H1 (cell line): ENCODE results near the gene DIS3L. TPM values are rescaled to one million over a fixed set of nuclear protein-coding genes. Genes with fewer than 3 reads are reported as not detected.

Experiments
- CTCF ChIA-PET: fragments of 300-600 bp; sonication (Branson Sonifier 250); formaldehyde crosslinking; loops from one replicate; lab custom pipeline; 2021; ENCODE audit not compliant: partially characterized antibody; lab: Charles Lee
- POLR2A ChIA-PET: fragments of 300-600 bp; sonication (Branson Sonifier 250); formaldehyde crosslinking; loops from one replicate; lab custom pipeline; 2021; ENCODE audit warnings: inconsistent platforms; ENCODE audit not compliant: partially characterized antibody; lab: Charles Lee
- DNase-seq, 2 experiments: peaks; one replicate each; pipeline versions ENCODE4 v3.0.0 to v3.0.0-alpha.2; 2010 to 2022; ENCODE audit warnings: low spot score in 2 of 2, low read depth in 1 of 2, mixed read lengths in 1 of 2
- FAIRE-seq: peaks from 2 replicates; lab custom pipeline; 2011; peaks lifted over from hg19 to GRCh38; lab: Jason Lieb, UNC
- H2AFZ ChIP-seq: 2 replicates; pipeline ENCODE4 v1.8.1; 2012; ENCODE audit warnings: low read length, inconsistent platforms
- H2AK5ac ChIP-seq: 2 replicates; pipeline ENCODE4 v1.6.1; 2013; ENCODE audit warnings: low read depth, low read length
- H2BK120ac ChIP-seq: replicated peaks from 2 replicates; pipeline ENCODE3; 2013; ENCODE audit warnings: low read depth, low read length, inconsistent platforms
- H2BK12ac ChIP-seq: 2 replicates; pipeline ENCODE4 v1.6.1; 2013; ENCODE audit warnings: low read depth, low read length
- H2BK15ac ChIP-seq: 2 replicates; pipeline ENCODE4 v1.6.1; 2013; ENCODE audit warnings: low read length
- H2BK20ac ChIP-seq: 2 replicates; pipeline ENCODE4 v1.6.1; 2013; ENCODE audit warnings: low read length
- H2BK5ac ChIP-seq: 2 replicates; pipeline ENCODE4 v1.6.1; 2013; ENCODE audit warnings: low read depth, low read length
- H3K14ac ChIP-seq: 2 replicates; pipeline ENCODE4 v1.6.1; 2013; ENCODE audit warnings: inconsistent platforms; ENCODE audit not compliant: insufficient read length
- H3K18ac ChIP-seq: 2 replicates; pipeline ENCODE4 v1.6.1; 2013; ENCODE audit warnings: low read length; ENCODE audit errors: extremely low read depth
- H3K23ac ChIP-seq: 2 replicates; pipeline ENCODE4 v1.6.1; 2013; ENCODE audit warnings: inconsistent platforms; ENCODE audit not compliant: insufficient read length
- H3K23me2 ChIP-seq: 2 replicates; pipeline ENCODE4 v1.6.1; 2013; ENCODE audit warnings: low read depth, low read length
- H3K27ac ChIP-seq: 2 replicates; pipeline ENCODE4 v1.6.1; 2011; ENCODE audit warnings: low read depth, low read length, inconsistent platforms
- H3K27me3 ChIP-seq, 4 experiments: replicated peaks in 1 of 4; 1 replicate in 1 of 4; 2 replicates in 3 of 4; pipeline versions ENCODE4 v1.6.1 to v1.8.1; 2011 to 2013; ENCODE audit warnings: low read length in 3 of 4, mild to moderate bottlenecking in 3 of 4, inconsistent platforms in 2 of 4, mixed read lengths in 2 of 4, moderate library complexity in 1 of 4; ENCODE audit not compliant: control insufficient read depth in 3 of 4, insufficient read depth in 3 of 4; ENCODE audit errors: extremely low read depth in 1 of 4
- H3K36me3 ChIP-seq, 4 experiments: 2 replicates each; pipeline versions ENCODE4 v1.6.1 to v1.8.1; 2011 to 2013; ENCODE audit warnings: mild to moderate bottlenecking in 4 of 4, low read length in 3 of 4, moderate library complexity in 2 of 4, control low read depth in 1 of 4, inconsistent platforms in 1 of 4; ENCODE audit not compliant: insufficient read depth in 4 of 4, control insufficient read depth in 2 of 4
- H3K4ac ChIP-seq: replicated peaks from 2 replicates; pipeline ENCODE3; 2013; ENCODE audit warnings: low read length, low read depth, mixed read lengths, inconsistent platforms; ENCODE audit not compliant: insufficient read length
- H3K4me1 ChIP-seq, 4 experiments: replicated peaks in 1 of 4; 1 replicate in 1 of 4; 2 replicates in 3 of 4; pipeline versions ENCODE4 v1.6.1 to v1.8.1; 2011 to 2013; ENCODE audit warnings: low read length in 3 of 4, inconsistent platforms in 2 of 4, mixed read lengths in 1 of 4; ENCODE audit not compliant: insufficient read depth in 4 of 4, control insufficient read depth in 3 of 4
- H3K4me2 ChIP-seq, 2 experiments: 2 replicates each; pipeline versions ENCODE4 v1.6.1 to v1.8.1; 2011 to 2013; ENCODE audit warnings: low read depth in 2 of 2, low read length in 2 of 2, control low read depth in 1 of 2, inconsistent platforms in 1 of 2, mild to moderate bottlenecking in 1 of 2; ENCODE audit not compliant: insufficient read depth in 1 of 2
- H3K4me3 ChIP-seq, 4 experiments: fragments of 200-600, 300-600 bp in 1 of 4; sonication (generic), shearing (Covaris generic), sonication (Bioruptor Twin) in 1 of 4; 2 replicates each; pipeline versions ENCODE4 v1.5.1 to v1.8.1; 2011 to 2016; ENCODE audit warnings: low read length in 4 of 4, low read depth in 3 of 4, control low read depth in 2 of 4, inconsistent platforms in 2 of 4, mild to moderate bottlenecking in 2 of 4, mixed read lengths in 1 of 4, moderate library complexity in 1 of 4; ENCODE audit not compliant: insufficient read depth in 2 of 4; ENCODE audit errors: extremely low read depth in 1 of 4
- H3K56ac ChIP-seq: replicated peaks from 2 replicates; pipeline ENCODE3; 2013; ENCODE audit warnings: low read depth, mild to moderate bottlenecking, mixed read lengths, low read length, inconsistent platforms; ENCODE audit not compliant: insufficient read length
- H3K79me1 ChIP-seq: 2 replicates; pipeline ENCODE4 v1.6.1; 2013; ENCODE audit warnings: low read depth, low read length, control low read depth
- H3K79me2 ChIP-seq, 2 experiments: 2 replicates each; pipeline versions ENCODE4 v1.6.1 to v1.8.1; 2012 to 2013; ENCODE audit warnings: low read length in 2 of 2, mild to moderate bottlenecking in 2 of 2, inconsistent platforms in 1 of 2; ENCODE audit not compliant: insufficient read depth in 2 of 2, control insufficient read depth in 1 of 2
- H3K9ac ChIP-seq, 4 experiments: replicated peaks in 1 of 4; 1 replicate in 1 of 4; 2 replicates in 3 of 4; pipeline versions ENCODE4 v1.6.1 to v1.8.1; 2011 to 2013; ENCODE audit warnings: low read depth in 3 of 4, low read length in 3 of 4, control low read depth in 2 of 4, mild to moderate bottlenecking in 2 of 4, moderate library complexity in 2 of 4, inconsistent platforms in 1 of 4; ENCODE audit errors: extremely low read depth in 1 of 4
- H3K9me3 ChIP-seq, 2 experiments: 2 replicates each; pipeline versions ENCODE4 v1.6.1 to v1.8.1; 2012 to 2013; ENCODE audit warnings: mild to moderate bottlenecking in 2 of 2, moderate library complexity in 2 of 2, control low read depth in 1 of 2, inconsistent platforms in 1 of 2, low read depth in 1 of 2, low read length in 1 of 2, mixed read lengths in 1 of 2; ENCODE audit not compliant: insufficient read depth in 2 of 2
- H4K20me1 ChIP-seq, 2 experiments: replicated peaks in 1 of 2; 2 replicates each; pipeline versions ENCODE3 to v1.8.1; 2011 to 2013; ENCODE audit warnings: inconsistent platforms in 2 of 2, low read length in 2 of 2, mild to moderate bottlenecking in 1 of 2; ENCODE audit not compliant: insufficient read depth in 2 of 2, control insufficient read depth in 1 of 2
- H4K5ac ChIP-seq: 2 replicates; pipeline ENCODE4 v1.6.1; 2013; ENCODE audit warnings: low read length, low read depth, mixed read lengths, inconsistent platforms; ENCODE audit not compliant: insufficient read length
- H4K8ac ChIP-seq: 2 replicates; pipeline ENCODE4 v1.8.0; 2013; ENCODE audit warnings: mild to moderate bottlenecking, moderate library complexity, low read length, inconsistent platforms; ENCODE audit not compliant: insufficient read depth; ENCODE audit errors: extremely low read depth
- H4K91ac ChIP-seq: replicated peaks from 2 replicates; pipeline ENCODE3; 2013; ENCODE audit warnings: low read length, mixed read lengths, inconsistent platforms; ENCODE audit not compliant: insufficient read length
- ATF3 ChIP-seq: IDR thresholded peaks from 2 replicates; pipeline ENCODE4 v1.6.1; 2011; ENCODE audit warnings: low read depth, mild to moderate bottlenecking, low read length; ENCODE audit not compliant: insufficient read depth
- BRCA1 ChIP-seq: IDR thresholded peaks from 2 replicates; pipeline ENCODE4 v1.6.1; 2012; ENCODE audit warnings: low read depth, low read length, improper control_type of control experiment
- CTCF ChIP-seq, 3 experiments: IDR thresholded peaks; 1 replicate in 2 of 3; 2 replicates in 1 of 3; pipeline versions ENCODE4 v1.5.1 to v1.6.1; 2011; ENCODE audit warnings: low read length in 3 of 3, mild to moderate bottlenecking in 3 of 3, inconsistent platforms in 2 of 3, low read depth in 1 of 3, moderate library complexity in 1 of 3; ENCODE audit not compliant: insufficient read depth in 1 of 3; ENCODE audit errors: control extremely low read depth in 1 of 3
- EP300 ChIP-seq, 2 experiments: IDR thresholded peaks; 1 replicate in 1 of 2; 2 replicates in 1 of 2; pipeline ENCODE4 v1.6.1; 2011 to 2012; ENCODE audit warnings: low read depth in 2 of 2, low read length in 2 of 2, mild to moderate bottlenecking in 2 of 2, borderline replicate concordance in 1 of 2, inconsistent platforms in 1 of 2, moderate library complexity in 1 of 2
- JUN ChIP-seq: IDR thresholded peaks from 2 replicates; pipeline ENCODE4 v1.6.1; 2011; ENCODE audit warnings: low read depth, mild to moderate bottlenecking, improper control_type of control experiment, low read length
- PHF8 ChIP-seq: fragments of 200-600 bp; sonication (generic); conservative IDR thresholded peaks from 2 replicates; pipeline ENCODE4 v1.7.1; 2012; ENCODE audit warnings: low read depth, mild to moderate bottlenecking, inconsistent platforms, low read length, moderate library complexity
- RFX5 ChIP-seq: IDR thresholded peaks from 2 replicates; pipeline ENCODE4 v1.6.1; 2011; ENCODE audit warnings: low read depth, low read length, improper control_type of control experiment, borderline replicate concordance
- SAP30 ChIP-seq: fragments of 300-600 bp; sonication (generic); IDR thresholded peaks from 2 replicates; pipeline ENCODE4 v1.7.1; 2012; ENCODE audit warnings: low read length, moderate library complexity, mild to moderate bottlenecking, inconsistent platforms; ENCODE audit not compliant: insufficient read depth, insufficient replicate concordance
- SP4 ChIP-seq: IDR thresholded peaks from 2 replicates; pipeline ENCODE4 v1.6.1; 2012; ENCODE audit warnings: low read length, inconsistent platforms
- TAF1 ChIP-seq: IDR thresholded peaks from 2 replicates; pipeline ENCODE4 v1.6.1; 2011; ENCODE audit warnings: mild to moderate bottlenecking, low read depth, low read length
- TAF7 ChIP-seq: optimal IDR thresholded peaks from 2 replicates; pipeline ENCODE3; 2011; ENCODE audit warnings: low read depth, mild to moderate bottlenecking, inconsistent platforms, low read length, moderate library complexity, borderline replicate concordance
- WGBS, 2 experiments: shearing (Covaris generic) in 1 of 2; methylation state at CpG; one replicate each; pipeline versions ENCODE4 v1.1.6 to v1.1.7; 2013 to 2015; ENCODE audit warnings: low lambda C conversion rate in 2 of 2, mixed read lengths in 2 of 2, inconsistent platforms in 1 of 2, low coverage in 1 of 2, missing lambda C conversion rate in 1 of 2; ENCODE audit not compliant: insufficient replicate concordance in 2 of 2, insufficient coverage in 1 of 2, insufficient read length in 1 of 2; ENCODE audit errors: extremely low coverage in 1 of 2, missing lambda C conversion rate in 1 of 2; 5-methylcytosine and 5-hydroxymethylcytosine counted together
- polyA plus RNA-seq, 7 experiments: library from polyadenylated mRNA; depleted of rRNA in 3 of 7; stranded (reverse) in 5 of 7; unstranded in 2 of 7; fragments of >200 nt in 5 of 7; fragments of 200-250 nt in 2 of 7; gene quantifications; 1 replicate in 5 of 7; 2 replicates in 1 of 7; 4 replicates in 1 of 7; pipeline versions ENCODE4 v1.2.1 to v1.2.3, GENCODE V29; 2011 to 2013; ENCODE audit warnings: missing spikeins in 2 of 7, mixed read lengths in 2 of 7
- total RNA-seq: library from RNA; stranded (reverse); fragmentation: NEBNext Ultra II Directional; extraction: Animal tissue kit (Norgen Biotek cat#: 25700); gene quantifications from 2 replicates; pipeline ENCODE4 v1.2.1, GENCODE V29; 2021

The DIS3L gene
- total and polyA plus RNA-seq, 2 of the 8 experiments (the other 6 are each of a cell fraction or from before 2014, with no cell fraction given), result 8.7 to 25.0 TPM

GRCh38 chr15:66327736-66328135 lies 34.4 kb downstream of the DIS3L start:
- WGBS, 2 experiments, result 97% methylated on average over 4 of the region's 4 CpGs; no CpG with 5 or more reads in 1 of the 2 experiments
- CTCF ChIA-PET, result no interaction called here
- TF ChIP-seq CTCF (IDR thresholded peaks at IDR 0.05; ENCODE audit: control extremely low read depth in 1 of 3, insufficient read depth in 1 of 3, low read depth in 1 of 3, low read length in 3 of 3) (no peak), TAF7 (no peak), SP4 (no peak), EP300 (IDR thresholded peaks at IDR 0.05; ENCODE audit: borderline replicate concordance in 1 of 2, low read depth in 2 of 2, low read length in 2 of 2) (no peak), PHF8 (no peak), RFX5 (no peak), JUN (no peak), SAP30 (no peak), ATF3 (no peak), TAF1 (no peak), BRCA1 (no peak)

More at GRCh38 chr15:66327736-66328135, 34.4 kb downstream of the DIS3L start:
- Histone ChIP-seq H3K27me3 (no peaks in the 10 kb centered on the region), H3K4me3 (no peak overlapping the region), H3K4me1 (no peaks in the 10 kb centered on the region), H4K8ac (no peak overlapping the region), H4K20me1 (no peaks in the 10 kb centered on the region), H3K4me2 (no peak overlapping the region), H3K18ac (no peak overlapping the region), H3K27ac (no peak overlapping the region), H3K4ac (no peak overlapping the region), H2BK15ac (no peak overlapping the region), H4K5ac (no peak overlapping the region), H2AFZ (no peak overlapping the region), H2AK5ac (no peak overlapping the region), H3K79me2 (no peaks in the 10 kb centered on the region), H3K9me3 (no peaks in the 10 kb centered on the region), H4K91ac (no peak overlapping the region), H2BK20ac (no peak overlapping the region), H3K56ac (no peak overlapping the region), H3K36me3 (peaks cover 7 to 64% (median 22%) of the 10 kb centered on the region in 4 experiments; a peak in 6 of 8 replicates), H2BK5ac (no peak overlapping the region), H2BK120ac (no peak overlapping the region), H3K9ac (no peak overlapping the region), H3K23me2 (no peaks in the 10 kb centered on the region), H2BK12ac (no peak overlapping the region), H3K79me1 (no peaks in the 10 kb centered on the region), H3K14ac (no peak overlapping the region), H3K23ac (no peak overlapping the region)
- POLR2A ChIA-PET, result no interaction called here
- FAIRE-seq, result no peak
- DNase-seq, result no peak
